ENCODE data around the gene STRADA.

Gene STRADA

DNA sequence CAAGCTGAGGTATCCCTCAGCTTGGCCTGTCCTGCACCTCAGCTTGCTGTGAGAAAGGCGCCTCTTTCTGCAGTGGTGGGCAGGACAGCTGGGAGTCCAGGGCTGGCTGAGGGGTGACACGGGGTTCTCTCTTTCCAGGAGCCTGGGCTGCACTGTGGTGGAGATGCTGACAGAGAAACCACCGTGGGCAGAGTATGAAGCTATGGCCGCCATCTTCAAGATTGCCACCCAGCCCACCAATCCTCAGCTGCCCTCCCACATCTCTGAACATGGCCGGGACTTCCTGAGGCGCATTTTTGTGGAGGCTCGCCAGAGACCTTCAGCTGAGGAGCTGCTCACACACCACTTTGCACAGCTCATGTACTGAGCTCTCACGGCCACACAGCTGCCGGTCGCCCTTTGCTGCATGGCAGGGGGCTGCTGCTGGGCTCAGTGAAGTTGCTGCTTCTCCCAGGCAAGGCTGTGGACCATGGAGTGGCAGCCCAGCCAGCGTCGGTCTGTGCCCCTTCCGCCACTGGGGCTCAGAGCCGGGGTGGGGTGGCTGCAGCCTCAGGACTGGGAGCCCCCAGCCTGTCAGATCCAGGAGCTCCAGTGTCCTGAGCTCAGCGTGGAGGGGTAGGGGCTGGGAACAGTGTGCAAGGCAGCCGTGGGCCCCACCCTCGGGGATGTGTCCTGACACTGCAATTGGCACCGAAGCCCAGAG lies 48.0 kb downstream of the STRADA start:
- no peaks in the 10 kb centered on the region for H3K9me3 ChIP-seq
- H3K4me1 ChIP-seq (ENCODE audit: control insufficient read depth in 1 of 2, insufficient read depth in 1 of 2, low read depth in 1 of 2, low read length in 1 of 2), result peaks cover 22 to 25% of the 10 kb centered on the region in 2 experiments

GRCh38 chr17:63692195-63692816 lies 49.3 kb downstream of the STRADA start:
- no peak for TF ChIP-seq CTCF (IDR thresholded peaks at IDR 0.05)
- H3K36me3 ChIP-seq, result peaks cover 96% of the 10 kb centered on the region
- H3K4me1 ChIP-seq (ENCODE audit: control insufficient read depth in 1 of 2, insufficient read depth in 1 of 2, low read depth in 1 of 2, low read length in 1 of 2), result peaks cover 14 to 16% of the 10 kb centered on the region in 2 experiments
- H3K27me3 ChIP-seq, result no peaks in the 10 kb centered on the region
- no peak overlapping the region for H3K4me3 ChIP-seq (ENCODE audit: low read depth in 1 of 2, low read length in 1 of 2)
- H3K9me3 ChIP-seq, result no peaks in the 10 kb centered on the region
- H3K27ac ChIP-seq, result peak overlapping the region; percentile 100

More for the DNA sequence above, 48.0 kb downstream of the STRADA start:
- no peak for TF ChIP-seq CTCF (IDR thresholded peaks at IDR 0.05)
- Histone ChIP-seq H3K27me3 (no peaks in the 10 kb centered on the region), H3K27ac (peak overlapping the region; percentile 100), H3K4me3 (ENCODE audit: low read depth in 1 of 2, low read length in 1 of 2) (no peak overlapping the region), H3K36me3 (peaks cover 99% of the 10 kb centered on the region)

GRCh38 chr17:63689479-63689878 lies 52.1 kb downstream of the STRADA start:
- Histone ChIP-seq H3K4me1 (ENCODE audit: control insufficient read depth in 1 of 2, insufficient read depth in 1 of 2, low read depth in 1 of 2, low read length in 1 of 2) (no peaks in the 10 kb centered on the region), H3K36me3 (peaks cover 94% of the 10 kb centered on the region), H3K27me3 (no peaks in the 10 kb centered on the region), H3K27ac (no peak overlapping the region), H3K4me3 (ENCODE audit: low read depth in 1 of 2, low read length in 1 of 2) (no peak overlapping the region), H3K9me3 (no peaks in the 10 kb centered on the region)
- TF ChIP-seq CTCF (IDR thresholded peaks at IDR 0.05), result no peak

DNA sequence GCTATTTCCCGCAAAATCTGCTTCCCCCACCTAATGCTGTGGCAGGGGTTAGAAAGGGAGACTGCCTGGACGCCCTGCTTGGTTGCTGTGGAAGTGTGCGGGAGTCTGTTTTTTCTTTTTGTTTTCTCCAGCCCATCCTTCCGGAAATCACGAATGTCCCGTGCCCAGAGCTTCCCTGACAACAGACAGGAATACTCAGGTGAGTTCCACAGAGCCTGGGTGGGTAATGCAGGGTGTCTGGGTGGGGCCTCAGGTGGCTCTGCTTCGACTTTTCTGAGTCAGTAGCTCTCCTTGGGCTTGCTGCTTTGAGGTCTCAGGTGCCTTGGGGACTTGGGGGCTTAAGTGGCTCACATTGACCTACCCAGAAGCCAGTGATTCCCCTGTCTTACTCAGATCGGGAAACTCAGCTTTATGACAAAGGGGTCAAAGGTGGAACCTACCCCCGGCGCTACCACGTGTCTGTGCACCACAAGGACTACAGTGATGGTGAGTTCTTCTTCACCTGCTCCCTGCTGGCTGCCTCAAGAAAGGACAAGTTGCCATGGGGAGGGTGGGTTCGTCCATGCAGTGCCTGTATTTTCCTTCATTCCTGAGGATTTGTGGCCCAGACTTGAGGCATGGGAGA lies 53.1 kb downstream of the STRADA start:
- no peak for TF ChIP-seq CTCF (IDR thresholded peaks at IDR 0.05)
- Histone ChIP-seq H3K27me3 (no peaks in the 10 kb centered on the region), H3K36me3 (peaks cover 94% of the 10 kb centered on the region), H3K4me3 (ENCODE audit: low read depth in 1 of 2, low read length in 1 of 2) (no peak overlapping the region), H3K4me1 (ENCODE audit: control insufficient read depth in 1 of 2, insufficient read depth in 1 of 2, low read depth in 1 of 2, low read length in 1 of 2) (no peaks in the 10 kb centered on the region), H3K9me3 (no peaks in the 10 kb centered on the region), H3K27ac (peak overlapping the region; percentile 4)

- Histone ChIP-seq H3K27me3 (no peaks in the 10 kb centered on the region), H3K4me1 (ENCODE audit: control insufficient read depth in 1 of 2, insufficient read depth in 1 of 2, low read depth in 1 of 2, low read length in 1 of 2) (peaks cover 12 to 13% of the 10 kb centered on the region in 2 experiments), H3K36me3 (peaks cover 94% of the 10 kb centered on the region), H3K4me3 (ENCODE audit: low read depth in 1 of 2, low read length in 1 of 2) (no peak overlapping the region), H3K9me3 (no peaks in the 10 kb centered on the region), H3K27ac (no peak overlapping the region)
- no peak for TF ChIP-seq CTCF (IDR thresholded peaks at IDR 0.05)
Observed at GRCh38 chr17:63686138-63686685, 55.4 kb downstream of the STRADA start.
